ENCODE data around the gene AQP12B.

The AQP12B gene

DNA sequence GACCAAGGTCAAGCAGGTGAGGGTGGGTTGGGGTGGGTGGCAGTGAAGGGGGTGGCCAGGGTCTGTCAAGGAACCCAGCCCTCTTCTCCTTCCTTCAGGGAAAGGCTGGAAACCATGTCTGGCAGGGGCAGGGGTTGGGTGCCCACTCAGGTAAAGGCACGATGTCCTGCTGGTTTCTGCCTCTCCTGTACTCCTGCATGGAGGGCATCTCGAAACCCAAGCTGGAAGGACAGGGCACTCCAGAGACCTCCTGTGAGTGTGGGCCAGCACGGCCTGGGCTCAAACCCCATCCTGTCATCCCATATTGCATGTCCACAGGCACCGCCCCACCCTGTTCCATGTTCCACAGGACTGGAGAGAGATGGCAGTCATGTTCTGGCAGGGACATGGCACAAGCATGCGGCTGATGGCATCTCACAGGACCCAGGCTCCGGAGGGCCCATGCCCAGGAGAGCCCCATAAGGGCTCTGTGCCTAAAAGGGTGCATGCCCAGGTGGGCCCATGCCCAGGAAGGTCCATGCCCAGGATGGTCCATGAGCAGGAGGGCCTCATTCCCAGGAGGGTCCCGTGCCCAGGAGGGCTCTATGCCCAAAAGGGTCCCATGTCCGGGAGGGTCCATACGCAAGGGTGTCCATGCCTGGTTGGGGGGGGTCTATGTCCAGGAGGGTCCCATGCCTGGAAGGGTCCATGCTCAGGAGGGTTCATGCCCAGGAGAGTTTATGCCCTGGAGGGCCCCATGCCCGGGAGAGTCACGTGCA is 51.0 kb downstream of the AQP12B start:
- DNase-seq = no peak

DNA sequence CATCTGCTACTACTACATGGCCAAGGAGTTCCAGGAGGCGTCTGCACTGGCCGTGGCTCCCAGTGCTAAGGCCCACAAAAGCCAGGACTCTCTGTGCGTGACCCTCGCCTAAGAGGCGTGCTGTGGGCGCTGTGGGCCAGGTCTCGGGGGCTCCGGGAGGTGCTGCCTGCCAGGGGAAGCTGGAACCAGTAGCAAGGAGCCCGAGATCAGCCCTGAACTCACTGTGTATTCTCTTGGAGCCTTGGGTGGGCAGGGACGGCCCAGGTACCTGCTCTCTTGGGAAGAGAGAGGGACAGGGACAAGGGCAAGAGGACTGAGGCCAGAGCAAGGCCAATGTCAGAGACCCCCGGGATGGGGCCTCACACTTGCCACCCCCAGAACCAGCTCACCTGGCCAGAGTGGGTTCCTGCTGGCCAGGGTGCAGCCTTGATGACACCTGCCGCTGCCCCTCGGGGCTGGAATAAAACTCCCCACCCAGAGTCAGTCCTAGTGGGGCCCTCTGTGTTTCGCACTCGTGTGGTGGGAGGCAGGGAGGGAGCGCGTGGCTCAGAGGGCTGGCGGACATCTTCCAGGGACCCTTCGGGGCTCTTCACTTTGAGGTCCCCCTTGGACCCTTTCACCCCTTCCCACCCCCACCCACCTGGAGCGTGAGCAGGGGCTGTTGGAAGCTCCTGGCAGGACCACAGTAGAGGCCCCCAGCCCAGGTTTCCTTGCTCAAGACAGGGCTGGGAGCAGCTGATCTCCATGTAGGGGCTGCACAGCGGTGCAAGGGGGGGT is 51.7 kb downstream of the AQP12B start:
- DNase-seq = no peak

DNA sequence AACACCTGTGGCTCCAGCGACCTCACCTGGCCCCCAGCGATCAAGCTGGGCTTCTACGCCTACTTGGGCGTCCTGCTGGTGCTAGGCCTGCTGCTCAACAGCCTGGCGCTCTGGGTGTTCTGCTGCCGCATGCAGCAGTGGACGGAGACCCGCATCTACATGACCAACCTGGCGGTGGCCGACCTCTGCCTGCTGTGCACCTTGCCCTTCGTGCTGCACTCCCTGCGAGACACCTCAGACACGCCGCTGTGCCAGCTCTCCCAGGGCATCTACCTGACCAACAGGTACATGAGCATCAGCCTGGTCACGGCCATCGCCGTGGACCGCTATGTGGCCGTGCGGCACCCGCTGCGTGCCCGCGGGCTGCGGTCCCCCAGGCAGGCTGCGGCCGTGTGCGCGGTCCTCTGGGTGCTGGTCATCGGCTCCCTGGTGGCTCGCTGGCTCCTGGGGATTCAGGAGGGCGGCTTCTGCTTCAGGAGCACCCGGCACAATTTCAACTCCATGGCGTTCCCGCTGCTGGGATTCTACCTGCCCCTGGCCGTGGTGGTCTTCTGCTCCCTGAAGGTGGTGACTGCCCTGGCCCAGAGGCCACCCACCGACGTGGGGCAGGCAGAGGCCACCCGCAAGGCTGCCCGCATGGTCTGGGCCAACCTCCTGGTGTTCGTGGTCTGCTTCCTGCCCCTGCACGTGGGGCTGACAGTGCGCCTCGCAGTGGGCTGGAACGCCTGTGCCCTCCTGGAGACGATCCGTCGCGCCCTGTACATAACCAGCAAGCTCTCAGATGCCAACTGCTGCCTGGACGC is 52.5 kb downstream of the AQP12B start:
- no peak for DNase-seq

GRCh38 chr2:240629619-240629967 is 53.1 kb downstream of the AQP12B start:
- no peak for DNase-seq

- DNase-seq = no peak
Measured at GRCh38 chr2:240628808-240629618, 53.7 kb downstream of the AQP12B start.

- no peak for DNase-seq
Measured at GRCh38 chr2:240628507-240628807, 54.2 kb downstream of the AQP12B start.

DNA sequence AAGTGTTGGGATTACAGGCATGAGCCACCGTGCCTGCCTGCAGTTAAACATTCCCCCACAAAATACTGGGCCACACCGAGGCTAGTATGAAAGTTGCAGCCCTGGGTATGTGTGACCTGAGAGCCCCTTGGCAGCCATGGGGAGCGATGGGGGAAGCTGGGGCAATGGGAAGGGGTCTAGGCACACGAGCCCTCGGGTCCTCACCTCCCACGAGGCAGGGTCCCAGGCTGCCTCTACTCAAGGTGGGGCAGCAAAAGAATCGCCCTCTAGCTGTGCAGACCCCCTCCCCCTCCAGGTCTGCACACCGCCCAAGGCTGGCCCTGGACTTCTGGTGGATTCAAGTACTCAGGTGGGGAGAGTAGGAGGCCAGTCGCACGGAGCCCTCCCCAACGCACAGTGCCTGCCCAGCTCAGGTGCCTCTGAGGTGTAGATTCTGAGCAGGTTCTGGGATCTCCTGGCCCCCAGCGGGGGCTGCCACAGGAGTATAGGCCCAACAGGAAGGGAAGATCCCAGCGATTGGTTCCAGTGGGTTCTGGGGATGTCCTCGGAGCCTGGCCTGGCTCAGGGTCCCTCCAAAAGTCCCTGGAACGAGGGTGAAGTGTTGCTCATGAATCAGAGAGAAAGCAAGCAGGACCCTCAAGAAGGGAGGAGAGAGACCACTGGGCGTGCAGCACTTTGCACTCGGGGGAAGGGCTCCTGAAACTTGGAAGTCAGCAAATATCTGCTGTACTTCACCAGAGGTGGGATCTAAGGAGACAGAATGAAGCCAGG is 54.8 kb downstream of the AQP12B start:
- DNase-seq = no peak

DNA sequence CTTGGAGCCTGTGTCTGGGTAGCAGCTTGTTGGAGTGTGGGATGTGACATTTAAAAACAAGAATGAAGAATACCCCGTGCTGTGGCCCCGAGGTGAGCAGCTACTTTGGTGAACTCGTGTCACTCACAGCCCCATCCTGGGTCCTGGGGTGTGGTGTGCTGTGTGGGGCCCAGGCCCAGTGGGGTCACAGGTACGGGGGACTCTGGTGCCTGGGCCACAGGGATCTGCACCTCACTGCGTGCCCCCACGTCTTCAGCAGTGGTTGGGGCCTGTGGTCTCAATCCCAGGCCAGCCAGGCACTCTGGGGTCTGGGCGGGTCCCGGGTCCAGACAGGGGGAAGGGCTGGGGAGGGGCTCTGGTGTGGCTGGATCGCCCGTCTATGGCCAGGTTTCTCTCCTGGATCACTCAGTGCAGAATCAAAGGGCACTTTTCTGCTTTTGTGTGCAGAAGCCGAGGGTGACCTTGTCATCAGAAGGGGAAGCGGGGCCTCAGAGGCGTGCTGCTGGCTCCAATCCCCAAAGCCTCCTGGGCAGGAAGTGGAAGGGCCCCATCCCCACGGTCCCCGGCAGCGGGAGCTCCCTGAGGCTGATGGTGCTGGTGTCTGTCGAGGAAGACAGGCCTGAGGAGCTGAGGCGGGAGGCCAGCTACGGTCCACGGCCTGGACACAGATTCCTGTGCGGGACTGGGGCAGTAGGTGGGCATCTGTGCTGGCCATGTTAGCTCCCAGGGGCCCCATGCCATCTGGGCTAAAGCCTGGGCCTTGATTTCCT is 56.0 kb downstream of the AQP12B start:
- DNase-seq = peak; percentile 71

Measured in activated CD8-positive, alpha-beta memory T cell treated with anti-CD3 and anti-CD28 coated beads for 24 hours (primary cell).